HG03460 (cell line): ENCODE data around the gene GRIFIN.

Experiments used
- ATAC-seq: cut with Tn5 transposase; IDR thresholded peaks from one replicate; pipeline ENCODE4 v1.9.1; 2021; ENCODE audit not compliant: unreplicated experiment

The GRIFIN gene

DNA sequence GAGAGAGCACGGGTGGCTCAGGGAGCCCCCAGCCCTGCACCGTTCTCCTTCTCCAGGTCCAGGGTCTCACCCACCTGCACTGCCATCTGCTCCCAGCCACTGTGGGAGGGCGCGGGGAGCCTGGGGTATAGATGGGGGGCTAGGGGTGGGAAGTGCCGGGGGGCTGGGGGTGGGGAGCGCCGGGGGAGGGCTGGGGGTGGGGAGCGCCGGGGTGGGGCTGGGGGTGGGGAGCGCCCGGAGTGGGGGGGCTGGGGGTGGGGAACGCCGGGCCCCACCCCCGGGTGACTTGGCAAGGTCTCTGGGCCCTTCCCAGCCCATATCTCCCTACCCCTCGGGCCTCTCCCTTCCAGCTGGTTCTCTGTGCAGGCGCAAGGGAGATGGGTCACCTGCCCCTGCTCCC lies at the start of gene GRIFIN:
TSS of gene GRIFIN (minus strand) at position 101 of the 400 bp plus-strand sequence. CDS start at position 86, 15 bp downstream.
- ATAC-seq: no peak

- no peak for ATAC-seq
These were observed 48.8 kb upstream of the GRIFIN start for GRCh38 chr7:2524808-2525657.

- ATAC-seq: no peak
These were observed 48.0 kb upstream of the GRIFIN start for GRCh38 chr7:2523941-2524807.

- ATAC-seq: no peak
These were observed 47.3 kb upstream of the GRIFIN start for GRCh38 chr7:2523461-2523936.

DNA sequence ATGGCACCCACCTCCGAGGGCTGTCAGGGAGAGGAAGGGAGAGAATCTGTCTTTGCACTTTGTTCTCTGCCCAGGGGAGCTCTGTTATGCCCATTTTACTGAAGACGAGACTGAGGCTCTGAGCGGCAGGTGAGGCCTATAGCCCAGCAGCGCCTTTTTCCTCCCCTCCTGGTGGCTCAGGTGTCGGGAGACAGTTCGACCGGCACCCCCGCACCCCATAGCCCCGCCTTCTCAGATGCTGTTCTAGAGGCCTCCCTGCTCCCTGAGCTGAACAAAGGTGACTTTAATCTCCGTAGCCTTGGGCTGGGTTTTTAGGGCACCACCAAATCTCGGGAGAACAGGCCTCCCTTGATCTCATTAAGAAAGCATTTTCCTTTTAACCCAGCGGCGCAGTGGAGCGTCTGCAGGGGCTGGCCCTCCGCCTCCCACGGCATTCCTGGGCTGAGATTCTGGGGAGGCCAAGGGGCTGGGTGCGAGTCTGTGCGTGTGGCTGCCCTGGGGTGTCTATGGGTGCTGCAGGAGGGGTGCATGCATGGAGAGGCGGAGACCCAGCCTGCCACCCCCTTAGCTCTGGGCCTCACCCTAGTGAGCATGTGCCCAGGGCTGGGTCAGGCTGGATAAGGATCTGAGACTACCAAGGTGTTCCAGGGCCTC lies 46.7 kb upstream of the GRIFIN start:
- no peak for ATAC-seq

- ATAC-seq: no peak
These were observed 45.9 kb upstream of the GRIFIN start for GRCh38 chr7:2521952-2522591.

GRCh38 chr7:2521341-2521745 lies 45.1 kb upstream of the GRIFIN start:
- ATAC-seq: no peak

DNA sequence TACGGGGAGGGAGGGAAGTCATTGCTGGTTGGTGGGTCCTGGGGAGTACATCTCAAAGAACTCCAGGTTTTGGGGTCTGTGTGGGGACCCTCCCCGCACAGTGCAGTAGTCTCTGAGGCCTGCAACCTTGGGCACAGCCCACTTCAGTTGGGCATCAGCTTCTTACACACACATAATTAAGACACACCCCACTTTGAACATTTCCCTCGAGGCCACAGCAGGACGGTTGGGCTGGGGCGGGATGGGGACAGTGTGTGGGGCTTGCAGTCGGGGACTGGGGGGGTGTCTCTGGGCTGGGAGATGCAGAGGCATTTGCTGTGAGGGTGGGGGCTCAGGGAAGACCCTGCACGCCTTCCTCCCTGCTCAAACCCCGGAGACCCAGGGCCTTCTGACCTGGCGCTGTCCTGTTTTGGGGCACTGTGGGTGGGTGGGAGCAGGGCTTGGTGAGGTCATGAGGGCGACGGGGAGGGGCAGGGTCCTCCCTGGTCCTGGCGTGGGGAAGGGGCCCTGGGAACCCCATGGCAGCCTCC lies 44.6 kb upstream of the GRIFIN start:
- ATAC-seq: no peak

- no peak for ATAC-seq
These were observed 44.0 kb upstream of the GRIFIN start for GRCh38 chr7:2520131-2520760.

DNA sequence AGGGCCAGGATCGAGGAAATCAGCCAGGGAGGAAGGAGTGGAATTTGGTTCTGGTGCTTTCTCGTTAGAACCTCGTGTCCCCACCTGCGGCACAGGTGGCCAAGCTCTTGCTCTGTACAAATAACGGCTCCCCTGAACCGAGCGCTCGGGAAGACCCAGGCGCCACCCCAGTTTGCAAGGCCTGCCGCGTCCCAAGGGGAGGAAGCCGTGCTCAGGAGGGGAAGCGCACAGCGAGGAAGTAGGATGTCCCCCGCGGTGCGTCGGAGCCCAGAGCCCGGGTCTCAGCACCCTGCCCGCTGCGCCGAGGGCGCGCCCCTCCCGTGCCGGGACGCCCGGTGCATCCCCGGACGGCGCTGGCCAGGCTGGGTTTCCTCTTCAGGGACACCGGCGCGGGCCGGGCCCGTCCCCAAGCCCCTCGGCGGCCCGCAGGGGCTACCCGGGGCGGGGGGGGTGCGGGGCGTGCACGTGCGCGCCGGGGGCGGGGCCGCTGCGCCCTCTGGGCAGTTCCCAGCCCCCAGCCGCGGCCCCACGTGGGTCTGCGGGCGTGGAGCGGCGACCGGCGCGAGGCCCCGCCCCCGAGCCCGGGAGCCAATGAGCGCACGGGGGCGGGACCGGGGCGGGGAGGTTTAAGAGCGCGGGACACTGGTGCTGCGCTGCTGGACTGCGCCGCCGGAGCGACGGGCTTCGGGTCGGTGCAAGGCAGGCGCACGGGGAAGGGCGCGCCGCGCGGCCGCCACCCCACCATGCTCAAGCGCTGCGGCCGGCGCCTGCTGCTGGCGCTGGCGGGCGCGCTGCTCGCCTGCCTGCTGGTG lies 43.1 kb upstream of the GRIFIN start, which contains the start of gene LFNG:
TSS of gene LFNG (plus strand) at position 656 of the 812 bp plus-strand sequence. CDS start at position 744, 88 bp downstream.
- peak; percentile 71 for ATAC-seq

- ATAC-seq: no peak
These were observed 42.5 kb upstream of the GRIFIN start for GRCh38 chr7:2518737-2519118.

GRCh38 chr7:2517678-2518507 lies 41.7 kb upstream of the GRIFIN start:
- no peak for ATAC-seq

DNA sequence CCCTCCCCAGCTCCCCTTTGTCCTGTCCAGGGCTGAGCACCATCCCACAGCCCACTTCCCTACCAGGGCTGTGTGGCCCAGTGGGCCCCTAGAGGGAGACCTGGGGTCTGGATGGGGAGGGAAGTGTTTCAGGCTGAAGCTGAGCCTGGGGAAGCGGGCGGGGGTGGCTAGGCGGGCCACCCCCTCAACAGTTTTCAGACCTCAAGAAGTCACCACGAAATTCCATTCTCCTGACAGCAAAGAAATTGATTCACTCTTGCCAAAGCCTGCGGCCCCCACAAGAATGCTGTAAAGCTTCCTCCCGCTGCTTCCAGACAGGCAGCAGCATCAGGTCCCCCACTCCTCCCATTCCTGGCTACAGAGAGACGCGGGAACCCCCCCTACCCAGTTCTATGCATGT lies 40.8 kb upstream of the GRIFIN start:
- ATAC-seq: no peak

DNA sequence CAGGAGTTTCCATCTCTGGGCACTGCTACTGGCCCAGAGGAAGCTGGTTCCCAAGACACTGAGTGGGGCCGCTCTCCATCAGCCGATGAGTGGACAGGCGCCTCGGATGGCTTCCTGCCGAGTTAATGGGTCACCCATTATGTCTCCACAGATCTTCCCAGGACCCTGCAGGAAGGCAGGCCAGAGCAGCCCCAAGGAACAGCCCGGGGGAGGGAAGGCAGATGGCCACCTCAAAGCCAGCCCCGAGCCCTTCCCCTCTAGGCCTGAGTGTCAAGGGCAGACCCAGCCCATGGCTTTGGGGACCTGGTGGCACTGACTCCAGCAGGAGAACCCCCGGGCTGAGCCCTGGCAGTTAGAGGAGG lies 40.0 kb upstream of the GRIFIN start:
- ATAC-seq: no peak

DNA sequence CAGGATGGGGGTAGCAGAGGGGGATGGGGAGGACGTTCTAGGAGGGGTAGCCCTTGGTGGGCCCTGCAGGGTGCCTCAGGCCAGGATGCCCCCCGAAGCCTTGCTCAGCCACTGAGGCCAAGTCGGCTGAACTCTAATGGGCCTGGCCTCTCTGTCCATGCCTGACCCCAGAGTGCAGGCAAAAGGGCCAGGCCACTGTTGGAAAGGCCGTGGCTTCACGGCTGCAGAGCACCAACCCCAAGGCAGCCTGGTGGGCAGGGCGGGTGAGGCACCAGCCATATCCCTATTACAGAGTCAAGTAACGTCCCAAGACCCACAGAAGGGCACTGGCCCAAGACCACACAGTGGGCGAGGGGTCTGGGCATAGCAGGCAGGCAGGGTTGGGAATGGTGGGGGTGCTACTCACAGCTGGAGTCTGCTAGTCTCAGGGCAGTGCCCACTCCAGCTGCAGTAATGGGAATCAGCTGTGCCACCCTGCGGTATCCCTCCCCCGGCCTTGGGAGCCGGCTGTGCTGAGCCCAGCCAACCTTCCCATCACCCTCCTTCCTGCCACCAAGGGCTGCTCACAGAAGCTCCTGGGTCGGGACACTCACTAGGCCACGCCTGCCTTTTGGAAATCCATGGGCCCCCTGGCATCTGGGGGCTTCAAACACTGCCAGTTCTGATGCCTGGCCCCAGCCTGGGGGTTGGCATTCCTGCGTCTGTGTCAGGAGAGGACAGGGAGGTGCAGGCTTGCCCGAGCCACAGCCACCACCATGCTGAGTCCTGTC lies 39.4 kb upstream of the GRIFIN start:
- ATAC-seq: no peak

- ATAC-seq: no peak
These were observed 38.5 kb upstream of the GRIFIN start for GRCh38 chr7:2514473-2515423.
